Muscle of leg (tissue), 16 donors: Measurements from ENCODE around the gene CD34. TPM values are rescaled to one million over a fixed set of nuclear protein-coding genes. Genes with fewer than 3 reads are reported as not detected.

Source experiments
- DNase-seq: peaks from one replicate; pipeline ENCODE4 v3.0.0; 2013
- H3K27ac ChIP-seq: one replicate; pipeline ENCODE4 v1.5.1; 2013; ENCODE audit warnings: mild to moderate bottlenecking, low read length, control low read depth
- H3K27me3 ChIP-seq: one replicate; pipeline ENCODE4 v1.6.1; 2013; ENCODE audit warnings: low read length; ENCODE audit not compliant: control insufficient read depth, insufficient read depth
- H3K36me3 ChIP-seq: one replicate; pipeline ENCODE4 v1.6.1; 2013; ENCODE audit warnings: low read length; ENCODE audit not compliant: control insufficient read depth, insufficient read depth
- H3K4me1 ChIP-seq: one replicate; pipeline ENCODE4 v1.6.1; 2013; ENCODE audit warnings: low read length; ENCODE audit not compliant: control insufficient read depth, insufficient read depth
- H3K4me3 ChIP-seq: one replicate; pipeline ENCODE4 v1.5.1; 2013; ENCODE audit warnings: low read length, control low read depth
- H3K9me3 ChIP-seq: replicated peaks from 2 replicates; pipeline ENCODE4 v1.6.1; 2013; ENCODE audit warnings: low read depth, low read length; ENCODE audit not compliant: control insufficient read depth
- WGBS: methylation state at CpG from one replicate; pipeline ENCODE4 v1.1.5; 2013; ENCODE audit warnings: missing lambda C conversion rate; ENCODE audit not compliant: insufficient coverage; 5-methylcytosine and 5-hydroxymethylcytosine counted together
- long read RNA-seq, 11 donors: transcript quantifications; one replicate each; lab custom pipeline, GENCODE V29; 2026
- polyA plus RNA-seq, 8 donors: library from polyadenylated mRNA; unstranded; fragments of 120-200 nt; gene quantifications; one replicate each; pipeline versions ENCODE4 v1.2.1 to v1.2.3, GENCODE V29; 2013; ENCODE audit warnings: inconsistent platforms in 1 of 8, low replicate concordance in 1 of 8; ENCODE audit not compliant: insufficient read length in 8 of 8, insufficient read depth in 1 of 8
- total RNA-seq: library from RNA; stranded (reverse); fragments of 120-200 nt; gene quantifications from one replicate; pipeline ENCODE4 v1.2.4, GENCODE V29; 2013

The CD34 gene
- total RNA-seq (62.2 TPM), polyA plus RNA-seq (100 to 1,000 TPM; 130 to 204 (median 161) TPM)
- long read RNA-seq, donor 1, full-length matches to known transcripts = 24 of 58 reads
- long read RNA-seq, donor 1, partial matches to known transcripts = 34 of 58 reads
- long read RNA-seq, donor 1, other reads (novel, unspliced or antisense) = 0 of 58 reads
- long read RNA-seq, donor 2, full-length matches to known transcripts = 7 of 14 reads
- long read RNA-seq, donor 2, partial matches to known transcripts = 7 of 14 reads
- long read RNA-seq, donor 2, other reads (novel, unspliced or antisense) = 0 of 14 reads
- long read RNA-seq, donor 3, full-length matches to known transcripts = 35 of 113 reads
- long read RNA-seq, donor 3, partial matches to known transcripts = 78 of 113 reads
- long read RNA-seq, donor 3, other reads (novel, unspliced or antisense) = 0 of 113 reads
- long read RNA-seq, donor 4, full-length matches to known transcripts = 24 of 101 reads
- long read RNA-seq, donor 4, partial matches to known transcripts = 77 of 101 reads
- long read RNA-seq, donor 4, other reads (novel, unspliced or antisense) = 0 of 101 reads
- long read RNA-seq, donor 5, full-length matches to known transcripts = 78 of 337 reads
- long read RNA-seq, donor 5, partial matches to known transcripts = 259 of 337 reads
- long read RNA-seq, donor 5, other reads (novel, unspliced or antisense) = 0 of 337 reads
- long read RNA-seq, donor 6, full-length matches to known transcripts = 59 of 164 reads
- long read RNA-seq, donor 6, partial matches to known transcripts = 105 of 164 reads
- long read RNA-seq, donor 6, other reads (novel, unspliced or antisense) = 0 of 164 reads
- long read RNA-seq, donor 7, full-length matches to known transcripts = 34 of 197 reads
- long read RNA-seq, donor 7, partial matches to known transcripts = 163 of 197 reads
- long read RNA-seq, donor 7, other reads (novel, unspliced or antisense) = 0 of 197 reads
- long read RNA-seq, donor 8, full-length matches to known transcripts = 32 of 158 reads
- long read RNA-seq, donor 8, partial matches to known transcripts = 126 of 158 reads
- long read RNA-seq, donor 8, other reads (novel, unspliced or antisense) = 0 of 158 reads
- long read RNA-seq, donor 9, full-length matches to known transcripts = 27 of 144 reads
- long read RNA-seq, donor 9, partial matches to known transcripts = 117 of 144 reads
- long read RNA-seq, donor 9, other reads (novel, unspliced or antisense) = 0 of 144 reads
- long read RNA-seq, donor 10, full-length matches to known transcripts = 40 of 196 reads
- long read RNA-seq, donor 10, partial matches to known transcripts = 156 of 196 reads
- long read RNA-seq, donor 10, other reads (novel, unspliced or antisense) = 0 of 196 reads
- long read RNA-seq, donor 11, full-length matches to known transcripts = 36 of 168 reads
- long read RNA-seq, donor 11, partial matches to known transcripts = 132 of 168 reads
- long read RNA-seq, donor 11, other reads (novel, unspliced or antisense) = 0 of 168 reads

GRCh38 chr1:207910591-207911354 is at the start of gene CD34:
Gene CD34, minus strand, starts transcription at chr1:207911125. Its CDS starts 45 bp downstream, at chr1:207911080.
- H3K4me1 ChIP-seq = peaks cover 32% of the 10 kb centered on the region
- H3K9me3 ChIP-seq = no peaks in the 10 kb centered on the region
- peak within 1 kb of the TSS; percentile 75 for H3K4me3 ChIP-seq
- peaks cover 21% of the 10 kb centered on the region for H3K27me3 ChIP-seq
- DNase-seq = peak; percentile 98
- H3K36me3 ChIP-seq = peaks cover 2% of the 10 kb centered on the region
- peak within 1 kb of the TSS; percentile 89 for H3K27ac ChIP-seq
- 2% methylated on average over 31 of the region's 56 CpGs for WGBS

GRCh38 chr1:207960346-207960745 is 49.4 kb upstream of the CD34 start:
- H3K4me3 ChIP-seq = no peak overlapping the region
- H3K9me3 ChIP-seq = no peaks in the 10 kb centered on the region
- WGBS = 85% methylated on average over 2 of the region's 4 CpGs
- peak overlapping the region; percentile 48 for H3K27ac ChIP-seq
- no peak for DNase-seq
- H3K4me1 ChIP-seq = peaks cover 39% of the 10 kb centered on the region
- peaks cover 5% of the 10 kb centered on the region for H3K27me3 ChIP-seq
- no peaks in the 10 kb centered on the region for H3K36me3 ChIP-seq

- peaks cover 39% of the 10 kb centered on the region for H3K4me1 ChIP-seq
- DNase-seq = peak; percentile 68
- H3K9me3 ChIP-seq = no peaks in the 10 kb centered on the region
- H3K27ac ChIP-seq = peak overlapping the region; percentile 47
- H3K27me3 ChIP-seq = peaks cover 5% of the 10 kb centered on the region
- WGBS = no CpG with 5 or more reads among the region's 5 CpGs
- peak overlapping the region; percentile 31 for H3K4me3 ChIP-seq
- no peaks in the 10 kb centered on the region for H3K36me3 ChIP-seq
Measured at GRCh38 chr1:207959910-207960309, 49.0 kb upstream of the CD34 start.

GRCh38 chr1:207959141-207959825 is 48.4 kb upstream of the CD34 start:
- 1% methylated on average over 52 of the region's 76 CpGs for WGBS
- H3K36me3 ChIP-seq = no peaks in the 10 kb centered on the region
- peak; percentile 82 for DNase-seq
- peak overlapping the region; percentile 47 for H3K27ac ChIP-seq
- peak overlapping the region; percentile 31 for H3K4me3 ChIP-seq
- H3K4me1 ChIP-seq = peaks cover 36% of the 10 kb centered on the region
- H3K27me3 ChIP-seq = peaks cover 5% of the 10 kb centered on the region
- H3K9me3 ChIP-seq = no peaks in the 10 kb centered on the region

- Histone ChIP-seq H3K4me1 (peaks cover 29% of the 10 kb centered on the region), H3K27ac (no peak overlapping the region), H3K27me3 (peaks cover 5% of the 10 kb centered on the region), H3K4me3 (peak overlapping the region; percentile 31), H3K9me3 (no peaks in the 10 kb centered on the region), H3K36me3 (no peaks in the 10 kb centered on the region)
- DNase-seq = no peak
- WGBS = 41% methylated on average over 21 of the region's 24 CpGs
Measured at GRCh38 chr1:207958376-207959139, 47.6 kb upstream of the CD34 start.

GRCh38 chr1:207956986-207957385 is 46.1 kb upstream of the CD34 start:
- 97% methylated on average over 4 of the region's 4 CpGs for WGBS
- Histone ChIP-seq H3K27ac (peak overlapping the region; percentile 39), H3K9me3 (no peaks in the 10 kb centered on the region), H3K36me3 (no peaks in the 10 kb centered on the region), H3K27me3 (peaks cover 5% of the 10 kb centered on the region), H3K4me3 (no peak overlapping the region), H3K4me1 (peaks cover 15% of the 10 kb centered on the region)
- no peak for DNase-seq

GRCh38 chr1:207954104-207954503 is 43.2 kb upstream of the CD34 start:
- H3K4me1 ChIP-seq = peaks cover 4% of the 10 kb centered on the region
- H3K27me3 ChIP-seq = peaks cover 5% of the 10 kb centered on the region
- H3K9me3 ChIP-seq = no peaks in the 10 kb centered on the region
- no CpG with 5 or more reads among the region's 1 CpG for WGBS
- no peak for DNase-seq
- no peaks in the 10 kb centered on the region for H3K36me3 ChIP-seq
- H3K27ac ChIP-seq = no peak overlapping the region
- no peak overlapping the region for H3K4me3 ChIP-seq
